SK-N-SH (cell line): ENCODE results near the gene PTPA. TPM values are rescaled to one million over a fixed set of nuclear protein-coding genes. Genes with fewer than 3 reads are reported as not detected.
A peak's percentile ranks its signal among the peaks of the same experiment; 100 is the strongest.

Source experiments
- CTCF ChIA-PET: fragments of 300-600, 350-600 bp; formaldehyde crosslinking; extraction: SDS; loops from one replicate; lab custom pipeline; 2021; lab: Yijun Ruan, JAX
- POLR2A ChIA-PET: fragments of 350-600 bp; sonication (Branson Sonifier 250); formaldehyde crosslinking; extraction: SDS; loops from one replicate; lab custom pipeline; 2020; ENCODE audit warnings: antibody characterized with exemption, inconsistent platforms; lab: Yijun Ruan, JAX
- DNase-seq: peaks from one replicate; pipeline ENCODE4 v3.0.0; 2012
- H2AFZ ChIP-seq: fragments of 200-600 bp; sonication (generic); 2 replicates; pipeline ENCODE4 v1.8.1; 2016; ENCODE audit warnings: antibody characterized with exemption, mild to moderate bottlenecking, low read depth
- H3F3A ChIP-seq: fragments of 200-600 bp; sonication (generic); replicated peaks from 2 replicates; pipeline ENCODE3; 2016; ENCODE audit warnings: antibody characterized with exemption, mild to moderate bottlenecking; ENCODE audit not compliant: insufficient read depth
- H3K27ac ChIP-seq, 2 experiments: fragments of 200-500 bp in 1 of 2; fragments of 200-600 bp in 1 of 2; sonication (Bioruptor generic) in 1 of 2; sonication (generic), shearing (Covaris generic) in 1 of 2; 2 replicates each; pipeline versions ENCODE4 v1.5.1 to v1.6.1; 2014 to 2016; ENCODE audit warnings: low read depth in 2 of 2, inconsistent platforms in 1 of 2, low read length in 1 of 2, mild to moderate bottlenecking in 1 of 2, mixed read lengths in 1 of 2
- H3K27me3 ChIP-seq: fragments of 200-600 bp; sonication (generic), shearing (Covaris generic); 2 replicates; pipeline ENCODE4 v1.6.1; 2016; ENCODE audit warnings: mixed run types; ENCODE audit not compliant: insufficient read depth
- H3K36me3 ChIP-seq, 2 experiments: fragments of 200-500 bp in 1 of 2; fragments of 200-600 bp in 1 of 2; sonication (Bioruptor generic) in 1 of 2; sonication (generic) in 1 of 2; replicated peaks in 1 of 2; 2 replicates each; pipeline versions ENCODE3 to v1.5.1; 2014 to 2016; ENCODE audit warnings: low read length in 1 of 2, mild to moderate bottlenecking in 1 of 2; ENCODE audit not compliant: insufficient read depth in 2 of 2, control insufficient read depth in 1 of 2
- H3K4me1 ChIP-seq, 2 experiments: fragments of 200-500 bp in 1 of 2; fragments of 200-600 bp in 1 of 2; sonication (Bioruptor generic) in 1 of 2; sonication (generic), shearing (Covaris generic) in 1 of 2; 2 replicates each; pipeline versions ENCODE4 v1.5.1 to v1.6.1; 2014 to 2016; ENCODE audit warnings: low read depth in 1 of 2, low read length in 1 of 2, mixed run types in 1 of 2; ENCODE audit not compliant: insufficient read depth in 2 of 2, control insufficient read depth in 1 of 2
- H3K4me2 ChIP-seq: fragments of 200-600 bp; sonication (generic), shearing (Covaris generic); 2 replicates; pipeline ENCODE4 v1.6.1; 2017; ENCODE audit warnings: mixed run types
- H3K4me3 ChIP-seq, 2 experiments: fragments of 200-500 bp in 1 of 2; fragments of 200-600 bp in 1 of 2; sonication (Bioruptor generic) in 1 of 2; sonication (generic), shearing (Covaris generic) in 1 of 2; 2 replicates each; pipeline versions ENCODE4 v1.5.1 to v1.8.1; 2014 to 2016; ENCODE audit warnings: low read depth in 2 of 2, inconsistent platforms in 1 of 2, low read length in 1 of 2, mild to moderate bottlenecking in 1 of 2, mixed read lengths in 1 of 2, moderate library complexity in 1 of 2
- H3K79me2 ChIP-seq: fragments of 200-600 bp; sonication (generic); 2 replicates; pipeline ENCODE4 v1.8.1; 2017; ENCODE audit warnings: mild to moderate bottlenecking; ENCODE audit not compliant: insufficient read depth
- H3K9ac ChIP-seq: fragments of 200-600 bp; sonication (generic); 2 replicates; pipeline ENCODE4 v1.6.1; 2017; ENCODE audit warnings: mixed run types
- H3K9me2 ChIP-seq: fragments of 200-600 bp; sonication (generic); 2 replicates; pipeline ENCODE4 v1.6.1; 2017; ENCODE audit warnings: mixed run types
- H3K9me3 ChIP-seq: fragments of 200-600 bp; sonication (generic); 2 replicates; pipeline ENCODE4 v1.6.1; 2017; ENCODE audit warnings: mixed run types, mild to moderate bottlenecking, moderate library complexity
- H4K20me1 ChIP-seq: fragments of 200-600 bp; sonication (generic); 2 replicates; pipeline ENCODE4 v1.6.1; 2017; ENCODE audit warnings: mild to moderate bottlenecking, mixed run types; ENCODE audit not compliant: insufficient read depth
- EP300 ChIP-seq, 2 experiments: IDR thresholded peaks; 2 replicates each; pipeline versions ENCODE4 v1.4.0 to v1.6.1; 2012; ENCODE audit warnings: borderline replicate concordance in 1 of 2, low read depth in 1 of 2, low read length in 1 of 2
- FOSL2 ChIP-seq: IDR thresholded peaks from 2 replicates; pipeline ENCODE4 v1.4.0; 2012; ENCODE audit warnings: low read depth, mild to moderate bottlenecking, moderate library complexity, borderline replicate concordance
- FOXJ3 ChIP-seq: sonication (generic); formaldehyde crosslinking; IDR thresholded peaks from 2 replicates; pipeline ENCODE4 v1.5.1; 2020; ENCODE audit warnings: mild to moderate bottlenecking, missing genetic modification reagents
- FOXM1 ChIP-seq: IDR thresholded peaks from 2 replicates; pipeline ENCODE4 v1.4.0; 2012; ENCODE audit warnings: low read depth, mild to moderate bottlenecking
- MEF2A ChIP-seq: IDR thresholded peaks from 2 replicates; pipeline ENCODE4 v1.4.0; 2012; ENCODE audit warnings: low read depth, borderline replicate concordance
- NFIC ChIP-seq: IDR thresholded peaks from 2 replicates; pipeline ENCODE4 v1.4.0; 2012; ENCODE audit warnings: borderline replicate concordance
- YY1 ChIP-seq: IDR thresholded peaks from 2 replicates; pipeline ENCODE4 v1.4.0; 2012; ENCODE audit warnings: low read depth, mild to moderate bottlenecking
- WGBS: methylation state at CpG from one replicate; pipeline ENCODE4 v1.1.6; 2017; ENCODE audit warnings: low lambda C conversion rate; 5-methylcytosine and 5-hydroxymethylcytosine counted together
- polyA plus RNA-seq, 3 experiments: library from polyadenylated mRNA; depleted of rRNA; stranded (reverse); fragments of >200 nt; gene quantifications; 2 replicates each; pipeline ENCODE4 v1.2.3, GENCODE V29; 2012
- TF ChIP-seq, protein P1 (sequence below): IDR thresholded peaks from 2 replicates; pipeline ENCODE4 v1.4.0; 2012; ENCODE audit warnings: low read depth, borderline replicate concordance

PTPA gene
- polyA plus RNA-seq, 1 of the 3 experiments (the other 2 are of a cell fraction), result 130 TPM

DNA sequence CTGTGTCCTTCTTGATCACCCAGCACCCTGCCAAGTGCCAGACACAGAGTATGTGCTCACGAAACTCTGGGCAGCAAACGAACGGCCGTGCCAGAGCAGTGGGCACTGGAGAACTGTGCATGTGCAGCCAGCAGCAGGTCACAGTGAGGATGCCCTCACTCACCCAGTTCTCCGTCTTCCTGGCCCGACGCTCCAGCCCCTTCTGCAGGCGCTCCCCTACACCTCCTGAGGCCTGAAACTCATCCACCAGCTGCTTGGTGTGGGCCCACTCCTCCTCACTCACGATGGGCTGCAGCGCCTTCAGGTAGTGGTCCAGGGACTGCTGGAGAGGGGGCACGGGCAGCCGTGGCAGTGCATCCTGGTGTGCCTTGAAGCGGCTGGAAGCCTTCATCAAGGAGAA lies 3.6 kb upstream of the PTPA start:
- POLR2A ChIA-PET, result no interaction called here
- Histone ChIP-seq H4K20me1 (no peaks in the 10 kb centered on the region), H3K79me2 (peaks cover 35% of the 10 kb centered on the region), H3K4me3 (no peak overlapping the region), H3K27ac (no peak overlapping the region), H3K4me2 (no peak overlapping the region), H3K9me3 (no peaks in the 10 kb centered on the region), H3K27me3 (no peaks in the 10 kb centered on the region), H3F3A (peaks cover 7% of the 10 kb centered on the region), H2AFZ (no peak overlapping the region), H3K9ac (no peak overlapping the region), H3K36me3 (peaks cover 0 to 9% of the 10 kb centered on the region in 2 experiments), H3K9me2 (no peaks in the 10 kb centered on the region), H3K4me1 (peaks cover 10 to 19% of the 10 kb centered on the region in 2 experiments; a peak in 2 of 4 replicates)
- TF ChIP-seq EP300 (IDR thresholded peaks at IDR 0.05; ENCODE audit: borderline replicate concordance in 1 of 2, low read depth in 1 of 2, low read length in 1 of 2), result no peak
- DNase-seq, result no peak
- CTCF ChIA-PET, result interaction anchor here (8.4 kb wide), 1 partner anchor 23 kb away, joined by 52 read pairs; no protein-coding TSS in a partner anchor
- whole genome bisulfite sequencing, result 93% methylated on average over 10 of the region's 13 CpGs

DNA sequence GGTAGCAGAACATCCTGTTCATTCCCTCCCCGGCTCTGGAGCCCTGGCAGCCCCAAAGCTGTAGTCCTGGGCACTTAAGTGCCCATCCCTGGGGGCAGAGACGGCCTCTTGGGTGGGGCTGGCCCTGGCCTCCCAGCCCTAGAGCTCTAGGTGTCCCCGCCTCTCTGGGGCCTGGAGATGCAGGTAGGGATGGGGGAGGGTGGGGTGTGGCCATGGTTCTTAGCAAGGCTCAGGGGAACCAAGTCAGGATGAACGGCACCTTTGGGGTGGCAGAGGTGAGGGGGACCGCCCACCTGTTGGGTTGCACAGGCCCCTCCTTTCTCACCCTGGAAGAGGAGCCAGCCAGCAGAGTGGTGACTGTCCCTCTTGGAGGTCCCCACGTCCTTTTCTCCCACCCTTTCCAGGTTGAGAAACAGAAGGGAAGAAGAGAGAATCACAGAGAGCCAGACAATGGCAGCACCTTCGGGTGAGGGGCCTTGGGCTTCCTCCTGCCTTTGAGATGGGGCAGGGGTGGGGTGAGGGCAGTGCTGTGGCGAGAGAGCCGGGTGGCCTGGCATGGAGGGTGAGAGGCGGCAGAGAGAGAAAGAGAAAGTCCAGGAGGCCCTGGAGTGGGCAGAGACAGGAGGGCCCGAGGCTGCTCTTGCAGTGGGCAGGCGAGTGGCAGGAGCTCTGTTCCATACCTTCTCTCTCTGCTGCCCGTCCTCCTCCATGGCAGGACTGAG lies 3.0 kb upstream of the PTPA start:
- ChIA-PET CTCF (interaction anchor here (0.8 to 8.4 kb wide), 2 partner anchors 23 to 709 kb away, joined by 3 to 52 read pairs; no protein-coding TSS in a partner anchor), POLR2A (no interaction called here)
- no peak for DNase-seq
- H3F3A ChIP-seq, result peaks cover 7% of the 10 kb centered on the region
- peaks cover 41% of the 10 kb centered on the region for H3K79me2 ChIP-seq
- H4K20me1 ChIP-seq, result no peaks in the 10 kb centered on the region
- H3K4me2 ChIP-seq, result 0 out of 2 replicates have a peak overlapping the region, but pooled peaks have one; percentile 100
- H3K4me3 ChIP-seq, result no peak overlapping the region
- no peaks in the 10 kb centered on the region for H3K27me3 ChIP-seq
- no peak overlapping the region for H3K27ac ChIP-seq
- H3K9me2 ChIP-seq, result no peaks in the 10 kb centered on the region
- H3K9ac ChIP-seq, result no peak overlapping the region
- peaks cover 11 to 19% of the 10 kb centered on the region in 2 experiments; a peak in 2 of 4 replicates for H3K4me1 ChIP-seq
- no peaks in the 10 kb centered on the region for H3K9me3 ChIP-seq
- peaks cover 0 to 9% of the 10 kb centered on the region in 2 experiments for H3K36me3 ChIP-seq
- TF ChIP-seq FOXJ3 (CRISPR knock-in tag) (no peak), MEF2A (no peak), NFIC (no peak), FOXM1 (no peak), FOSL2 (no peak), YY1 (no peak)
- TF ChIP-seq, protein P1, sequence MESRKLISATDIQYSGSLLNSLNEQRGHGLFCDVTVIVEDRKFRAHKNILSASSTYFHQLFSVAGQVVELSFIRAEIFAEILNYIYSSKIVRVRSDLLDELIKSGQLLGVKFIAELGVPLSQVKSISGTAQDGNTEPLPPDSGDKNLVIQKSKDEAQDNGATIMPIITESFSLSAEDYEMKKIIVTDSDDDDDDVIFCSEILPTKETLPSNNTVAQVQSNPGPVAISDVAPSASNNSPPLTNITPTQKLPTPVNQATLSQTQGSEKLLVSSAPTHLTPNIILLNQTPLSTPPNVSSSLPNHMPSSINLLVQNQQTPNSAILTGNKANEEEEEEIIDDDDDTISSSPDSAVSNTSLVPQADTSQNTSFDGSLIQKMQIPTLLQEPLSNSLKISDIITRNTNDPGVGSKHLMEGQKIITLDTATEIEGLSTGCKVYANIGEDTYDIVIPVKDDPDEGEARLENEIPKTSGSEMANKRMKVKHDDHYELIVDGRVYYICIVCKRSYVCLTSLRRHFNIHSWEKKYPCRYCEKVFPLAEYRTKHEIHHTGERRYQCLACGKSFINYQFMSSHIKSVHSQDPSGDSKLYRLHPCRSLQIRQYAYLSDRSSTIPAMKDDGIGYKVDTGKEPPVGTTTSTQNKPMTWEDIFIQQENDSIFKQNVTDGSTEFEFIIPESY, result no peak
- no peak overlapping the region for H2AFZ ChIP-seq
- 93% methylated on average over 12 of the region's 13 CpGs for WGBS
